H54 (cell line): ENCODE measurements around the gene YBX3.

ENCODE experiments used
- DNase-seq: peaks from one replicate; pipeline ENCODE4 v3.0.0; 2011; ENCODE audit warnings: low spot score, mixed read lengths; ENCODE audit not compliant: insufficient read length
- FAIRE-seq: peaks from 3 replicates; lab custom pipeline; 2011; peaks lifted over from hg19 to GRCh38; lab: Jason Lieb, UNC
- POLR2A ChIP-seq: IDR thresholded peaks from 2 replicates; pipeline ENCODE4 v1.6.1; 2011; ENCODE audit warnings: low read depth, mild to moderate bottlenecking, low read length

YBX3 gene

GRCh38 chr12:10716704-10717315 lies 6.3 kb downstream of the YBX3 start:
- TF ChIP-seq POLR2A, result no peak
- DNase-seq (peak; percentile 60), FAIRE-seq (peak; percentile 100)

GRCh38 chr12:10716277-10716676 lies 6.8 kb downstream of the YBX3 start:
- TF ChIP-seq POLR2A, result no peak

GRCh38 chr12:10715491-10715890 lies 7.6 kb downstream of the YBX3 start:
- no peak for TF ChIP-seq POLR2A
- DNase-seq (no peak), FAIRE-seq (no peak)

More at GRCh38 chr12:10716277-10716676, 6.8 kb downstream of the YBX3 start:
- DNase-seq (no peak), FAIRE-seq (no peak)

- no peak for FAIRE-seq
- TF ChIP-seq POLR2A, result no peak
Observed at GRCh38 chr12:10709808-10710207, 13.3 kb downstream of the YBX3 start.

GRCh38 chr12:10708862-10709261 lies 14.3 kb downstream of the YBX3 start:
- FAIRE-seq (no peak), DNase-seq (no peak)
- no peak for TF ChIP-seq POLR2A

More at GRCh38 chr12:10709808-10710207, 13.3 kb downstream of the YBX3 start:
- DNase-seq, result no peak

- DNase-seq (no peak), FAIRE-seq (no peak)
- TF ChIP-seq POLR2A, result no peak
Observed at GRCh38 chr12:10705655-10706054, 17.5 kb downstream of the YBX3 start.

- FAIRE-seq, result no peak
- no peak for DNase-seq
- no peak for TF ChIP-seq POLR2A
Observed at GRCh38 chr12:10701843-10702242, 21.3 kb downstream of the YBX3 start.

GRCh38 chr12:10701131-10701681 lies 21.9 kb downstream of the YBX3 start:
- TF ChIP-seq POLR2A, result no peak
- FAIRE-seq (no peak), DNase-seq (no peak)

- FAIRE-seq, result no peak
- TF ChIP-seq POLR2A, result no peak
- DNase-seq, result no peak
Observed at GRCh38 chr12:10700581-10700980, 22.5 kb downstream of the YBX3 start.

GRCh38 chr12:10697862-10698261 lies 25.3 kb downstream of the YBX3 start:
- FAIRE-seq, result no peak
- TF ChIP-seq POLR2A, result no peak
- no peak for DNase-seq

- DNase-seq (no peak), FAIRE-seq (peak; percentile 27)
- TF ChIP-seq POLR2A, result no peak
Observed at GRCh38 chr12:10697156-10697555, 26.0 kb downstream of the YBX3 start.

GRCh38 chr12:10690906-10691305 lies 32.2 kb downstream of the YBX3 start:
- no peak for TF ChIP-seq POLR2A
- FAIRE-seq (no peak), DNase-seq (no peak)

- no peak for TF ChIP-seq POLR2A
- DNase-seq (no peak), FAIRE-seq (no peak)
Observed at GRCh38 chr12:10689146-10689545, 34.0 kb downstream of the YBX3 start.

GRCh38 chr12:10688042-10688441 lies 35.1 kb downstream of the YBX3 start:
- no peak for TF ChIP-seq POLR2A
- DNase-seq (no peak), FAIRE-seq (no peak)

- DNase-seq (peak; percentile 66), FAIRE-seq (peak; percentile 78)
- no peak for TF ChIP-seq POLR2A
Observed at GRCh38 chr12:10673659-10674384, 49.3 kb downstream of the YBX3 start, which contains the start of gene STYK1. STYK1 (minus strand) TSS chr12:10674052; CDS start chr12:10634618, 39,434 bp downstream.
